BLaER1 (cell line): Measurements from ENCODE around the gene NDUFAF2.
"Not testable (repeated sequence)": the region's sequence is repeated elsewhere in the genome, so short reads cannot be mapped to it uniquely, and the experiment has no call there.

ENCODE experiments used
- H3K27ac ChIP-seq: shearing (Covaris generic); formaldehyde crosslinking; 2 replicates; pipeline ENCODE4 v1.8.1; 2022
- H3K27me3 ChIP-seq: shearing (Covaris generic); formaldehyde crosslinking; 2 replicates; pipeline ENCODE4 v1.8.1; 2022
- H3K36me3 ChIP-seq: shearing (Covaris generic); formaldehyde crosslinking; 2 replicates; pipeline ENCODE4 v1.8.1; 2022
- H3K4me1 ChIP-seq: shearing (Covaris generic); formaldehyde crosslinking; 2 replicates; pipeline ENCODE4 v1.8.1; 2022
- H3K4me2 ChIP-seq: shearing (Covaris generic); formaldehyde crosslinking; 2 replicates; pipeline ENCODE4 v1.8.1; 2022
- H3K4me3 ChIP-seq: shearing (Covaris generic); formaldehyde crosslinking; 2 replicates; pipeline ENCODE4 v1.8.1; 2022
- H3K9ac ChIP-seq: shearing (Covaris generic); formaldehyde crosslinking; 2 replicates; pipeline ENCODE4 v1.8.1; 2022
- H3K9me3 ChIP-seq: shearing (Covaris generic); formaldehyde crosslinking; 2 replicates; pipeline ENCODE4 v1.8.1; 2022
- H4K20me1 ChIP-seq: shearing (Covaris generic); formaldehyde crosslinking; 2 replicates; pipeline ENCODE4 v1.8.1; 2022
- Cebpa-rat ChIP-seq: shearing (Covaris generic); IDR thresholded peaks from 2 replicates; pipeline ENCODE4 v1.8.1; 2022

The NDUFAF2 gene

GRCh38 chr5:61180886-61181285 is 235.9 kb downstream of the NDUFAF2 start:
- Histone ChIP-seq H3K4me3 (peak overlapping the region; percentile 5; the same call in 1 of the 2 replicates), H3K36me3 (no peaks in the 10 kb centered on the region), H3K4me2 (peak overlapping the region; percentile 65), H3K27ac (no peak overlapping the region), H3K9me3 (no peaks in the 10 kb centered on the region), H3K27me3 (no peaks in the 10 kb centered on the region), H4K20me1 (no peaks in the 10 kb centered on the region), H3K9ac (no peak overlapping the region), H3K4me1 (peaks cover 30% of the 10 kb centered on the region)
- TF ChIP-seq Cebpa-rat: no peak

GRCh38 chr5:61182449-61182848 is 237.4 kb downstream of the NDUFAF2 start:
- H3K4me1 ChIP-seq: peaks cover 41% of the 10 kb centered on the region
- TF ChIP-seq Cebpa-rat: no peak
- H3K9ac ChIP-seq: no peak overlapping the region
- no peak overlapping the region for H3K27ac ChIP-seq
- H3K4me2 ChIP-seq: no peak overlapping the region
- H4K20me1 ChIP-seq: no peaks in the 10 kb centered on the region
- no peaks in the 10 kb centered on the region for H3K27me3 ChIP-seq
- 0 out of 2 replicates have a peak, but pooled peaks cover 9% of the 10 kb centered on the region for H3K9me3 ChIP-seq
- H3K36me3 ChIP-seq: no peaks in the 10 kb centered on the region
- H3K4me3 ChIP-seq: no peak overlapping the region

DNA sequence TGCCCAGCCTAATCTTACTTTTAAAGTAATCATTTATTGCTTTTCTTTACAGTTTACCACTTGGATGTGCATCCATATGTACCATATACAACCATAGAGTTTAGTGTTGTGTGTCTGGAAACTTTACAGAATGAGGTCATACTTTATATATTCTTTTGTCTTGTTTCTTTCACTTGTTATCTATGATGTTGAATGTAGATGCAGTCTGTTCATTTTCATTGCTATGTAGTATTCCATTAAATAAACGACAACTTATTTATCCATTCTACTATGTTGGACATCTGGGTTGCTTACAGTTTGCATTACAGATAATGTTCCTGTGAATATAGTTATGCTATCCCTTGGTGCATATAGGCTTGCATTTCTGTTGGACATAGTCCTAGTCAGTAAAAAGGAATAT is 238.5 kb downstream of the NDUFAF2 start:
- Histone ChIP-seq H3K4me1 (peaks cover 33% of the 10 kb centered on the region), H3K27me3 (no peaks in the 10 kb centered on the region), H3K4me3 (no peak overlapping the region), H3K9me3 (peaks cover 14% of the 10 kb centered on the region; the same call in 1 of the 2 replicates), H4K20me1 (no peaks in the 10 kb centered on the region), H3K4me2 (no peak overlapping the region), H3K36me3 (no peaks in the 10 kb centered on the region), H3K27ac (no peak overlapping the region), H3K9ac (no peak overlapping the region)
- TF ChIP-seq Cebpa-rat: no peak

- no peak for TF ChIP-seq Cebpa-rat
- Histone ChIP-seq H3K27ac (no peak overlapping the region), H3K4me2 (no peak overlapping the region), H3K27me3 (no peaks in the 10 kb centered on the region), H3K4me3 (no peak overlapping the region), H3K9ac (no peak overlapping the region), H3K4me1 (peaks cover 33% of the 10 kb centered on the region), H3K9me3 (peaks cover 15% of the 10 kb centered on the region; the same call in 1 of the 2 replicates), H3K36me3 (no peaks in the 10 kb centered on the region), H4K20me1 (no peaks in the 10 kb centered on the region)
Observed at GRCh38 chr5:61184708-61185107, 239.7 kb downstream of the NDUFAF2 start.

GRCh38 chr5:61186634-61187033 is 241.6 kb downstream of the NDUFAF2 start:
- Histone ChIP-seq H3K4me1 (peaks cover 22% of the 10 kb centered on the region), H3K27ac (no peak overlapping the region), H4K20me1 (no peaks in the 10 kb centered on the region), H3K9me3 (peaks cover 15% of the 10 kb centered on the region; the same call in 1 of the 2 replicates), H3K9ac (no peak overlapping the region), H3K36me3 (no peaks in the 10 kb centered on the region), H3K27me3 (no peaks in the 10 kb centered on the region), H3K4me2 (peak overlapping the region; percentile 45), H3K4me3 (no peak overlapping the region)
- TF ChIP-seq Cebpa-rat: no peak

GRCh38 chr5:61187352-61187751 is 242.3 kb downstream of the NDUFAF2 start:
- not testable (repeated sequence) for H3K4me3 ChIP-seq, H3K4me2 ChIP-seq, H3K27ac ChIP-seq, H3K9ac ChIP-seq, H4K20me1 ChIP-seq, H3K36me3 ChIP-seq, H3K27me3 ChIP-seq
- H3K4me1 ChIP-seq: peaks cover 15% of the 10 kb centered on the region
- peaks cover 20% of the 10 kb centered on the region for H3K9me3 ChIP-seq

DNA sequence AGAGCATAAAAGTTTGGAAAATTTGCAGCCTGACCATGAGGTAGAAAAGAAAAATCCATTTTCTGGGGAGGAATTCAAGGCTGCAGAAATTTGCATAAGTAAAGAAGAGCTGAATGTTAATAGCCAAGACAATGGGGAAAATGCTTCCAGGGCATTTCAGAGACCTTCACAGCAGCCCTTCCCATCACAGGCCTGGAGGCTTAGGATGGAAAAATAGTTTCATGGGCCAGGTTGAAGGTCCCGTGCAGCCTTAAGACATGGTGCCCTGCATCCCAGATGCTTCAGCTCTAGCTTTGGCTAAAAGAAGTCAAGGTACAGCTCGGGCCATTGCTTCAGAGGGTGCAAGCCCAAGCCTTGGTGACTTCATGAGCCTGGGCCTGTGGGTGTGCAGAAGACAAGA is 242.8 kb downstream of the NDUFAF2 start:
- H3K27ac ChIP-seq, H3K36me3 ChIP-seq, H3K4me2 ChIP-seq, H4K20me1 ChIP-seq, H3K9ac ChIP-seq, H3K4me3 ChIP-seq, H3K27me3 ChIP-seq: not testable (repeated sequence)
- peaks cover 13% of the 10 kb centered on the region for H3K4me1 ChIP-seq
- H3K9me3 ChIP-seq: peaks cover 21% of the 10 kb centered on the region

DNA sequence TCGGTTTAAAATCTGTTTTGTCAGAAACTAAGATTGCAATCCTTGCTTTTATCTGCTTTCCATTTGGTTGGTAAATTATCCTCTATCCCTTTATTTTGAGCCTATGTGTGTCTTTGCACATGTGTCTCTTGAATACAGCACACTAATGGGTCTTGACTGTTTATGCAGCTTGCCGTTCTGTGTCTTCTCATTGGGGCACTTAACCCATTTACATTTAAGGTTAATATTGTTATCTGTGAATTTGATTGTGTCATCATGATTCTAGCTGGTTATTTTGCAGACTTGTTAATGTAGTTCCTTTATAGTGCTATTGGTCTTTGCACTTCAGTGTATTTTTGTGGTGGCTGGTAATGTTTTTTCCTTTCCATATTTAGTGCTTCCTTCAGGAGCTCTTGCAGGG is 253.6 kb downstream of the NDUFAF2 start:
- Histone ChIP-seq H3K9ac (no peak overlapping the region), H3K36me3 (no peaks in the 10 kb centered on the region), H3K27ac (no peak overlapping the region), H3K4me1 (peaks cover 23% of the 10 kb centered on the region), H3K4me2 (no peak overlapping the region), H3K9me3 (peaks cover 14% of the 10 kb centered on the region), H3K27me3 (no peaks in the 10 kb centered on the region), H3K4me3 (no peak overlapping the region), H4K20me1 (0 out of 2 replicates have a peak, but pooled peaks cover 4% of the 10 kb centered on the region)
- TF ChIP-seq Cebpa-rat: no peak

DNA sequence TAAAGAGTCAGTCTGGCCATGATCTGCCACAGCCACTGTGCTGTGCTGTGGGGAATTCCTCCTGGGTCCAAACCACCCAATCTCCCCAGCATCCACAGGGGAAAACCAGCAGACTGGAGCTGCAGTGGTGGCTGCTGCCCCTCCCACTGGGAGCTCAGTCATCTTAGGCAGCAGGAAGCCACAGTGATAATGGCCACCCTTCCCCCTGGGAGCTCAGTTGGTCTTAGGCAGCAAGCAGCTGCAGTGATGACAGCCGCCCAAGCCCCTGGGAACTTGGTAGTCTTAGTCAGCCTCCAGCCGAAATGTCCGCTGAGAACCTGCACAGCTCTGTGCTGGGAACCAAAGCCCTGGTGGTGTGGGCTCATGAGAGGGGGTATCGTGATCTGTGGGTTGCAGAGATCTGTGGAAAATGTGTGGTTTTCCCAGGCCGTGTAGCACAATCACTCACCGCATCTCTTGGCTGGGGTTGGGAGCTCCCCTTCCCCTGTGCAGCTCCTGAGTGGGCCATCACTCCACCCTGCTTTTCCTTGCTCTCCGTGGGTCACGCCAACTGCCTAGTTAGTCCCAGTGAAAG is 255.7 kb downstream of the NDUFAF2 start:
- TF ChIP-seq Cebpa-rat: no peak
- Histone ChIP-seq H3K4me1 (peaks cover 23% of the 10 kb centered on the region), H3K27me3 (no peaks in the 10 kb centered on the region), H3K9me3 (peaks cover 23% of the 10 kb centered on the region), H3K4me2 (peak overlapping the region; percentile 92), H3K27ac (peak overlapping the region; percentile 49; the same call in 1 of the 2 replicates), H3K4me3 (peak overlapping the region; percentile 6; the same call in 1 of the 2 replicates), H4K20me1 (0 out of 2 replicates have a peak, but pooled peaks cover 4% of the 10 kb centered on the region), H3K36me3 (no peaks in the 10 kb centered on the region), H3K9ac (no peak overlapping the region)

GRCh38 chr5:61202213-61202612 is 257.2 kb downstream of the NDUFAF2 start:
- Histone ChIP-seq H3K36me3 (no peaks in the 10 kb centered on the region), H3K9me3 (peaks cover 34% of the 10 kb centered on the region), H3K27ac (no peak overlapping the region), H3K4me1 (peaks cover 23% of the 10 kb centered on the region), H3K9ac (no peak overlapping the region), H3K4me2 (no peak overlapping the region), H3K4me3 (no peak overlapping the region), H3K27me3 (no peaks in the 10 kb centered on the region), H4K20me1 (0 out of 2 replicates have a peak, but pooled peaks cover 4% of the 10 kb centered on the region)
- no peak for TF ChIP-seq Cebpa-rat
